ENCODE data around the gene SH2B3. TPM values are rescaled to one million over a fixed set of nuclear protein-coding genes. Genes with fewer than 3 reads are reported as not detected.

SH2B3 gene
- total RNA-seq, 4 donors from 2014 or later = 3.3 to 16.2 (median 5.6) TPM

GRCh38 chr12:111366075-111366474 lies 39.6 kb upstream of the SH2B3 start:
- H3K36me3 ChIP-seq = peaks cover 0 to 47% (median 7%) of the 10 kb centered on the region in 3 donors
- DNase-seq = no peak
- no peaks in the 10 kb centered on the region for H3K27me3 ChIP-seq
- H3K27ac ChIP-seq = no peak overlapping the region
- no peaks in the 10 kb centered on the region for H3K9me3 ChIP-seq
- TF ChIP-seq POLR2A (IDR thresholded peaks at IDR 0.05) = no peak
- TF ChIP-seq CTCF (IDR thresholded peaks at IDR 0.05) = no peak
- H3K4me1 ChIP-seq = peaks cover 19 to 32% (median 21%) of the 10 kb centered on the region in 3 donors
- no peak overlapping the region for H3K4me3 ChIP-seq
- WGBS, 2 donors = 94 to 98% methylated on average over 10 of the region's 10 CpGs
- intact Hi-C loops (cut with DNase I) = no loop called here

DNA sequence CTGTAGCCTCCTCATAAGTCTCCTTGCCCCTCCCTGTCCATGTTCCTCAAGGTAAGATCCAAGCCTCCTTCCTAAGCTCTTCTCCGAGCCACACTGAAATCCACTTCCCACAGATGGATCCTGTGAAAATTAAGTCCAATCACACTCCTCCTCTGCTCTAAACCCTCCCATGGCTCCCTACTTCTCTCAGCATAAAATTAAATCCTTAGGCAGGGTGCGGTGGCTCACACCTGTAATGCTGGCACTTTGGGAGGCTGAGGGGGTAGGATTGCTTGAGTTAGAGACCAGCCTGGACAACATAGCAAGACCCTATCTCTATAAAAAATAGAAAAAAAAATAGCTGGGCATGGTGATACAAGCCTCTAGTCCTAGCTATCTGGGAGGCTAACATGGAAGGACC lies 39.1 kb upstream of the SH2B3 start:
- no peak for DNase-seq
- WGBS, 2 donors = 61 to 92% methylated on average over 2 of the region's 2 CpGs
- no peak overlapping the region for H3K4me3 ChIP-seq
- H3K36me3 ChIP-seq = peaks cover 0 to 47% (median 7%) of the 10 kb centered on the region in 3 donors
- intact Hi-C loops (cut with DNase I) = no loop called here
- peaks cover 19 to 32% (median 21%) of the 10 kb centered on the region in 3 donors for H3K4me1 ChIP-seq
- no peak overlapping the region for H3K27ac ChIP-seq
- TF ChIP-seq POLR2A (IDR thresholded peaks at IDR 0.05) (no peak), CTCF (IDR thresholded peaks at IDR 0.05) (no peak)
- no peaks in the 10 kb centered on the region for H3K9me3 ChIP-seq
- H3K27me3 ChIP-seq = no peaks in the 10 kb centered on the region

DNA sequence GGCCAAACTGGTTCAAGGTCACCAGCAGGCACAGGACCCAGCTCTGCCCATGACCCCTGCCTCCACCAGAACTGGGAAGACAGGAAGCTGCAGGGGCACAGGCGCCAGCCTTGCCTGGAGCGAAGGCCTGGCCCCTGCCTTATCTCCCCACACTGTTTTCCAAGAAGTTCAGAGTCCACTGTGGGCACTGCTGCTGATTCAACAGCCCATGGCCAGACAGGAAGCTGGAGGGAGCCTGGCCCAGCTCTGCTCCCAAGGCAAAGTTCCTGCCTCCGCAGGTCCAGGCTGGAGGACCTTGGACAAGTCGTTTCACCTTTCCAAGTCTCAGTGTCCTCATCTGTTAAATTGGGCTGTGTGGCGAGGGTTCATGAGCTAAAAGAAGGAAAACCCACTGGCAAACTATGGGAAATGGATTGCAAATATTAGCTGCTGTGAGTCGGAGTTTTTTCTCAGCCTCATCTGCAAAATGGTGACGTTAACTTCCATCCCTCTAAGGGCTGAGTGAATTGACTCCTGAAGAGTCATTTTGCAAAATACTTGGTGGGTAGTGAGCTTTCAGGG lies 38.0 kb upstream of the SH2B3 start:
- intact Hi-C loops (cut with DNase I) = no loop called here
- peaks cover 0 to 36% (median 0%) of the 10 kb centered on the region in 3 donors for H3K36me3 ChIP-seq
- 30% methylated on average over 5 of the region's 7 CpGs; no CpG with 5 or more reads in 1 of the 2 donors for WGBS, 2 donors

GRCh38 chr12:111368291-111368787 lies 37.4 kb upstream of the SH2B3 start:
- Histone ChIP-seq H3K36me3 (peaks cover 0 to 30% (median 0%) of the 10 kb centered on the region in 3 donors), H3K4me3 (peak overlapping the region; percentile 73 to 92 (median 82)), H3K9me3 (no peaks in the 10 kb centered on the region), H3K27ac (peak overlapping the region; percentile 62 to 79 (median 73)), H3K4me1 (peaks cover 19 to 32% (median 21%) of the 10 kb centered on the region in 3 donors), H3K27me3 (no peaks in the 10 kb centered on the region)
- intact Hi-C loops (cut with DNase I) = no loop called here
- no peak for TF ChIP-seq POLR2A (IDR thresholded peaks at IDR 0.05)
- TF ChIP-seq CTCF (IDR thresholded peaks at IDR 0.05) = no peak
- WGBS, 2 donors = 0 to 2% methylated on average over 3 to 10 of the region's 18 CpGs
- no peak for DNase-seq

More for the DNA sequence above, 38.0 kb upstream of the SH2B3 start:
- no peaks in the 10 kb centered on the region for H3K27me3 ChIP-seq
- peaks cover 19 to 32% (median 21%) of the 10 kb centered on the region in 3 donors for H3K4me1 ChIP-seq
- TF ChIP-seq POLR2A (IDR thresholded peaks at IDR 0.05) = no peak
- no peak for TF ChIP-seq CTCF (IDR thresholded peaks at IDR 0.05)
- DNase-seq = no peak
- H3K27ac ChIP-seq = peak overlapping the region in 2 of 4 donors; percentile 62 to 79
- H3K9me3 ChIP-seq = no peaks in the 10 kb centered on the region
- H3K4me3 ChIP-seq = peak overlapping the region; percentile 73 to 92 (median 82)

DNA sequence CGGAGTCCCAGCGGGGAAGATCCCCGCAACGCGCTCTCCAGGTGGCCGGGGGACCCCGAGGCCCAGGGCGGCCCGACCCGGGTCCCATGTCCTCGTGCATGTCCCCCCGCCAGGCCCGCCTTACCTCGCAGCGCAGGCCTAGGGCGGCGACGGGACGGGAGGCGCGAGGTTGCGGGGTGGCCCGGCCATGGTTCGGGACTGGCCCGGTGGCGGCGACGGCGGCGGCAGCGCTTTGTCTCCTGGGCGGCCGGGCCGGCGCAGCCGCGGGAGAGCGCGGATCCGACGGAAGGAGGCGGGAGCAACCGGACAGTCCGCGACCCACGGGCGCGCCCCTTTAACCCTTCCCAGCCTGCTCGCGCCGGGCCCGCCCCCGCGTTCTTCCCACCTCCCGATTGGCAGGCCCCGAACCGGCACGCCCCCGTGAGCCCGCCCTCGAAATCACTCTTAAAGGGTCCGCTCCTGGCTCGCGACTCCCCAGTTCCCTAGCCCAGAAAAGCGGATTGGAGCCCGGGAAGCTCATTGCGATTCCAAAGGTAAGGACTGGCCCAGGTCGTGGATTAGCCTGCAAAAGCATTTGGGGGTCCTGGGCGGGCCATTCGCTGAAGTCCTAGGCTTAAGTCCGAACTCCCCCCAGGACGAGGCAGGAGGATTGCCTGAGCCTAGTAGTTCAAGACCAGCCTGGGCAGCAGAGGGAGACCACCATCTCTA lies 36.8 kb upstream of the SH2B3 start, which contains the start of gene PHETA1:
PHETA1 (minus strand) TSS at position 308 of the 708 bp plus-strand sequence. CDS start 5,668 bp downstream, outside the sequence.
- peak within 1 kb of the TSS; percentile 73 to 92 (median 82) for H3K4me3 ChIP-seq
- H3K27me3 ChIP-seq = no peaks in the 10 kb centered on the region
- no peaks in the 10 kb centered on the region for H3K9me3 ChIP-seq
- WGBS, 2 donors = 0 to 10% methylated on average over 2 to 4 of the region's 72 CpGs
- peak; percentile 46 for DNase-seq
- TF ChIP-seq POLR2A (IDR thresholded peaks at IDR 0.05) = peak in 2 of 4 donors; percentile 33 to 55
- peak in 1 of 6 experiments; percentile 20 for TF ChIP-seq CTCF (IDR thresholded peaks at IDR 0.05)
- H3K27ac ChIP-seq = peak within 1 kb of the TSS; percentile 62 to 79 (median 73)
- intact Hi-C loops (cut with DNase I) = no loop called here
- H3K36me3 ChIP-seq = peaks cover 0 to 24% (median 0%) of the 10 kb centered on the region in 3 donors
- peaks cover 19 to 32% (median 21%) of the 10 kb centered on the region in 3 donors for H3K4me1 ChIP-seq

Data from esophagus squamous epithelium (tissue), 5 donors.